Muscle of leg (tissue), 16 donors: ENCODE data around the gene LY86. TPM values are rescaled to one million over a fixed set of nuclear protein-coding genes. Genes with fewer than 3 reads are reported as not detected.

Experiments used
- DNase-seq: peaks from one replicate; pipeline ENCODE4 v3.0.0; 2013
- H3K27ac ChIP-seq: one replicate; pipeline ENCODE4 v1.5.1; 2013; ENCODE audit warnings: mild to moderate bottlenecking, low read length, control low read depth
- H3K27me3 ChIP-seq: one replicate; pipeline ENCODE4 v1.6.1; 2013; ENCODE audit warnings: low read length; ENCODE audit not compliant: control insufficient read depth, insufficient read depth
- H3K36me3 ChIP-seq: one replicate; pipeline ENCODE4 v1.6.1; 2013; ENCODE audit warnings: low read length; ENCODE audit not compliant: control insufficient read depth, insufficient read depth
- H3K4me1 ChIP-seq: one replicate; pipeline ENCODE4 v1.6.1; 2013; ENCODE audit warnings: low read length; ENCODE audit not compliant: control insufficient read depth, insufficient read depth
- H3K4me3 ChIP-seq: one replicate; pipeline ENCODE4 v1.5.1; 2013; ENCODE audit warnings: low read length, control low read depth
- H3K9me3 ChIP-seq: replicated peaks from 2 replicates; pipeline ENCODE4 v1.6.1; 2013; ENCODE audit warnings: low read depth, low read length; ENCODE audit not compliant: control insufficient read depth
- WGBS: methylation state at CpG from one replicate; pipeline ENCODE4 v1.1.5; 2013; ENCODE audit warnings: missing lambda C conversion rate; ENCODE audit not compliant: insufficient coverage; 5-methylcytosine and 5-hydroxymethylcytosine counted together
- long read RNA-seq, 11 donors: transcript quantifications; one replicate each; lab custom pipeline, GENCODE V29; 2026
- polyA plus RNA-seq, 8 donors: library from polyadenylated mRNA; unstranded; fragments of 120-200 nt; gene quantifications; one replicate each; pipeline versions ENCODE4 v1.2.1 to v1.2.3, GENCODE V29; 2013; ENCODE audit warnings: inconsistent platforms in 1 of 8, low replicate concordance in 1 of 8; ENCODE audit not compliant: insufficient read length in 8 of 8, insufficient read depth in 1 of 8
- total RNA-seq: library from RNA; stranded (reverse); fragments of 120-200 nt; gene quantifications from one replicate; pipeline ENCODE4 v1.2.4, GENCODE V29; 2013

LY86 gene
- total RNA-seq (2.7 TPM), polyA plus RNA-seq (1 to 10 TPM; 1.8 to 2.8 (median 2.0) TPM)
- long read RNA-seq, donor 1: 0 reads
- long read RNA-seq, donor 2: 0 reads
- long read RNA-seq, donor 3, partial matches to known transcripts: 0 of 1 reads
- long read RNA-seq, donor 3, other reads (novel, unspliced or antisense): 0 of 1 reads
- long read RNA-seq, donor 4, transcript LY86-201 (5 exons, 559 nt): major isoform, 5 of 5 reads
- long read RNA-seq, donor 4, partial matches to known transcripts: 0 of 5 reads
- long read RNA-seq, donor 4, other reads (novel, unspliced or antisense): 0 of 5 reads
- long read RNA-seq, donor 5, partial matches to known transcripts: 6 of 10 reads
- long read RNA-seq, donor 5, other reads (novel, unspliced or antisense): 0 of 10 reads
- long read RNA-seq, donor 6, partial matches to known transcripts: 0 of 1 reads
- long read RNA-seq, donor 6, other reads (novel, unspliced or antisense): 0 of 1 reads
- long read RNA-seq, donor 7, partial matches to known transcripts: 0 of 1 reads
- long read RNA-seq, donor 7, other reads (novel, unspliced or antisense): 0 of 1 reads
- long read RNA-seq, donor 8, partial matches to known transcripts: 0 of 2 reads
- long read RNA-seq, donor 8, other reads (novel, unspliced or antisense): 0 of 2 reads
- long read RNA-seq, donor 9: 0 reads
- long read RNA-seq, donor 10, partial matches to known transcripts: 0 of 2 reads
- long read RNA-seq, donor 10, other reads (novel, unspliced or antisense): 0 of 2 reads
- long read RNA-seq, donor 11, partial matches to known transcripts: 0 of 1 reads
- long read RNA-seq, donor 11, other reads (novel, unspliced or antisense): 0 of 1 reads

DNA sequence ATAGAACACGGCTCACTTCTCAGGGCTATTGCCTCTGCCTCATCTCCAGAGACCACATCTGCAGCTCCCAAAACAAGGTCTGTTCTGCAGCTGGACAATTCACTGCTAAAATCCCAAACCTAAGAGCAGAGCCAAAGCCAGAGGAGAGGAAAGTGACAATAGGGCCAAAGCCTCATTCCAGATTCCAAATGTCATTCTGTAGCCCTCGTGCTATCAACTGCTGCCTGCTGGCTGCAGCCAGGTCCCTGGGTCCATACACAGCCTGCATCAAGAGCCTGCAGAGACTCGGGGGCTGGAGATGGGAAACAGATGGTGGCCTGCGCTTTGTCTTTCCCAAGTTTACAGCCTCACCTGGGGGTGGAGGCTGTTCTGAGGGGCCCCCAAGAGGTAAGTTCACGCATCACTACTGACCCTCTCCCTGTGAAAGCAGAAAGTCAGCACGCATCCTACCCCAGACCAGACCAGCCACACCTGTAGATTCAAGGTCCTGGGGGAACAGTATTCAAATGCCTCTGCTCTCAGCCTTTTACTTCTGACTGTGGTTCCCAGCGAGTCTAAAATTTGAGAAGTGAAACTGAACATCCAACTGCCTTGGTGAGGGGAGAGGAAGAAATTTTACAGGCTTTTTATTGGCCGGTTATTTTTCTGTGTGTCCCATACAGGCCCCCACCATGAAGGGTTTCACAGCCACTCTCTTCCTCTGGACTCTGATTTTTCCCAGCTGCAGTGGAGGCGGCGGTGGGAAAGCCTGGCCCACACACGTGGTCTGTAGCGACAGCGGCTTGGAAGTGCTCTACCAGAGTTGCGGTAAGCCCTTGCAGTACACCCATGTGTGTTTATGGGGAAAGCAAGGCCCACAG lies at the start of gene LY86:
LY86 (plus strand) TSS at position 657 of the 860 bp plus-strand sequence; CDS start at position 672, 15 bp downstream.
- 3% methylated on average over 6 of the region's 14 CpGs for WGBS

DNA sequence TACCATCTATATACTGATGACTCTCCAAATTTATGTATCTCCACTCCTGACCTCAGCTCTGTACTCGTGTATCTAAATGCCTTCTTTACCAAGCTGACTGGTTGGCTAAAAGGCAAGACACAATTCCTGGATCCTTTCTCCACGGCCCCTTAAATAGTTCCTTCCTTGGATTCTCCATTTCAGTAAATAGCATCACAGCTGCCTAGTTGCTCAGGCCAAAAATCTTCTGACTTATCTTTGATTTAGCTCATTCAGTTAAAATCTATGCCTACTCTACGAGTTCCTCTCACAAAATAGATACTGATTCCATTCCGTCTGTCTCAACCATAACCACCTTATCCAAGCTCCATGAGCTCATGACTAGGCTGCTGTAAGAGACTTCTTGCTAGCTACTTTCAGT lies 49.5 kb upstream of the LY86 start:
- Histone ChIP-seq H3K36me3 (no peaks in the 10 kb centered on the region), H3K4me3 (no peak overlapping the region), H3K27ac (no peak overlapping the region), H3K9me3 (no peaks in the 10 kb centered on the region), H3K4me1 (peaks cover 6% of the 10 kb centered on the region), H3K27me3 (no peaks in the 10 kb centered on the region)
- DNase-seq: peak; percentile 50
- WGBS: 35% methylated on average over 4 of the region's 4 CpGs

More for the DNA sequence above, at the start of gene LY86:
- H3K36me3 ChIP-seq: no peaks in the 10 kb centered on the region
- peak; percentile 98 for DNase-seq
- H3K4me1 ChIP-seq: peaks cover 22% of the 10 kb centered on the region
- H3K27me3 ChIP-seq: no peaks in the 10 kb centered on the region
- H3K27ac ChIP-seq: peak within 1 kb of the TSS; percentile 88
- peak within 1 kb of the TSS; percentile 16 for H3K4me3 ChIP-seq
- H3K9me3 ChIP-seq: no peaks in the 10 kb centered on the region

DNA sequence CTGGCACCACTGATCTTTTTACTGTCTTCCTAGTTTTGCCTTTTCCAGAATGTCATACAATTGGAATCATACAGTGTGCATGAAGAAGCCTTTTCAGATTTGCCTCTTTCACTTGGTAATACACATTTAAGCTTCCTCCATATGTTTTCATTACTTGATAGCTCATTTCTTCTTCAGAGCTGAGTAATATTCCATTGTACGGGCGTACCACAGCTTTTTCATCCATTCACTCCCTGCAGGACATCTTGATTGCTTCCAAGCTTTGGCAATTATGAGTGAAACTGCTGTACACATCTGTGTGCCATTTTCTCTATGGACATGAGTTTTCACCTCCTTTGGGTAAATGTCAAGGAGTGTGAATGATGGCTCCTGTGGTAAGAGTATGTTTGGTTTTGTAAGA lies 46.2 kb upstream of the LY86 start:
- no peak for DNase-seq
- no peak overlapping the region for H3K27ac ChIP-seq
- no peaks in the 10 kb centered on the region for H3K36me3 ChIP-seq
- no peaks in the 10 kb centered on the region for H3K9me3 ChIP-seq
- peaks cover 22% of the 10 kb centered on the region for H3K4me1 ChIP-seq
- H3K27me3 ChIP-seq: peaks cover 10% of the 10 kb centered on the region
- no peak overlapping the region for H3K4me3 ChIP-seq
- WGBS: no CpG with 5 or more reads among the region's 2 CpGs

DNA sequence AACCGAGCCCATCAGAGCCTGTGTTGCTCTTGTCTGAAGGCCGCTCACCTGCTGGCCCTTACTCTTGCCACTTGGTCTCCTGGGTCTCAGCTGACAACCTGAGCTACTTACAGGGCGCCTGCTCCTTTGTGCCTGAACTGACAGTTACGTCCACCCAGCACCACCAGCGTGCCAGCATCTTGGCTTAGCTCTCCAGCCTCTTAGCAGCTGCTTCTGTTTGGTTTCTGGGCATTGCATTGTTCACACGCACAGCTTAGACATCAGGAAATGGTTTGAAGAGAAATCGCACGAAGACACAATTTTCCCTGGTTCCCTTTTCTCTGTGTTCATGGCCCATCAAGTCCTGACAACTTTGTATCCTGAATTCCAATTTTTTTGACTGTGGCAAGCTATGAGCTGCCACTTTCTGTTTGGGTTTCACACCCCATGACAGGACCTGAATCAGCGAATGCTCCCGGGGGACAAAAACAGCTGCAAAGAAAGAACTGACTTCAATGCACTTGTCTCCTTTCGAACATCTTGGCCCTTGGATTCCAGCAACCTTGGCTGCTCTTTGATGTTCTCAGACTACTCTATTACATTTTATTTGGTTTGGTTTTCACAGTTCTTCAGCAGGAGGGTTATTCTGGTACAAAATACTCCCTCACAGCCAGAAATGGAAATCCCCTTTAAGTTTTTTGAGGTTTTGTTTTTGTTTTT lies 45.2 kb upstream of the LY86 start:
- peak; percentile 78 for DNase-seq
- Histone ChIP-seq H3K36me3 (no peaks in the 10 kb centered on the region), H3K4me3 (no peak overlapping the region), H3K9me3 (no peaks in the 10 kb centered on the region), H3K27ac (no peak overlapping the region), H3K27me3 (peaks cover 10% of the 10 kb centered on the region), H3K4me1 (peaks cover 27% of the 10 kb centered on the region)
- WGBS: 65% methylated on average over 9 of the region's 11 CpGs

DNA sequence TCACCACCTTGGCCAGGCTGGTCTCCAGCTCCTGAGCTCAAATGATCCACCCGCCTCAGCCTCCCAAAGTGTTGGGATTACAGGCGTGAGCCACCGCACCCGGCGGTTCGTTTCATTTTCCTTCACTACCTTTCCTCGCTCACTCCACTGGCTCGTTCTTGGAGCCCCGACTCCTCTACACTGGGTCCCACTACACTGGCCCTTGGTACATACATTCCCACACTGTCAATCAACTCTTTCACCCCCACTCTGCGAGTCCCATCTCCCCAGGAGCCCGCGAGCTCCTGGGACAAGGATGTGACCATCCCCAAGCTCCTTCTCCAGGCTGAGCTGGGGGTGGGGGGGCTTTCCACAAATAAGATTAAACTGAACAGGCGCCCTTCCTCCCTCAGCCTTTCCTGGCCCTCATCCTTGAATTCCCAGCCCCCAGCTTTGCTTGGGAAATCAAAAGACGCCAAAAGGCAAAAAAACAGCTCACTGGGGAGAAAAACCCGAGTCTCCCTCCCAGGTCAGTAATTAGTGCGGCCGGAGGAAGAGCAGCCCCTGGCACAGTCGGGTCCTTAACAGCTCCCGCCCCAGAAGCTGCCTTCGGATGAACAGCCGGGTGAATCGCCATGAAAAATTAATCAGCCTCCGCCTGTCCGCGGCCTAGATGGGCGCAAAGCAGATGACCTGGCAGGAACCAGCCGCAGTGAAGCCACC lies 42.8 kb upstream of the LY86 start:
- WGBS: 37% methylated on average over 24 of the region's 27 CpGs
- Histone ChIP-seq H3K27me3 (peaks cover 10% of the 10 kb centered on the region), H3K27ac (no peak overlapping the region)

DNA sequence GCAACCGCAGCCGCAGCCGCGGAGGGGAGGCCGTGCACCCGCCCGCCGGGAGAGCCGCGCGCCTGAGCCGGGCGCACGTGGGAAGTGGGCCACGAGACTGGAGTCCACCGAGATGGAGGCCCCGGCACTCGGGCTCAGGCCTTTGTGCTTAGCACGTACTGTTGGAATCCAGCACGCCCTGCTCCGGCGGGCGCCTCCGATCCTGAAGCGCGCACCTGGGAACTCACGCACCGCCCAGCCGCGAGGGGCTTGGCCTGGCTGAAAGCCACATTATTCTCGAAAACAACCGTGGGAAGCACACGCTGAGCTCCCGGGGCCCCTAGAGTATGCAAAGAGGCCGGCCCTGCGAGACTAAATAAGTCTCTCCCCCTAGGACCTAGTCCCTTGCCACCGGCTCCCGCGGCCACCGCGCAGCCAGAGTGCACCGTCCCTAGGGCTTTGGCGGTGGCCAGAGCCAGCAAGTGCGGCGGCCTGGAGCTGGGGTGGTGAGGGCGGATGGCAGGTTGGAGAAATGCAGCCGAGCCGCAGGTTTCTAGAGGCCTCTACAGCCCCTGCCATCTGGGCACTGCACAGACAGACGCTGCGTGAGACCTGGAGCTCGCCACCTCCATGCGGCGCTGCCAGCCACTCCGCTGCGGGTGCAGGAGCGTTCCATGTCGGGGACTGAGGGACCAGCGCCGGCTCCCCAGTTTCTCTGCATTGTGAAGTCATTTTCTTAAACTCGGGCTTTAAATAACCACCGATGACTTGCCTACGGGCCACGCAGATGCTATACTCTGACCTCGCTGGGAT lies 42.0 kb upstream of the LY86 start:
- no peaks in the 10 kb centered on the region for H3K9me3 ChIP-seq
- H3K36me3 ChIP-seq: no peaks in the 10 kb centered on the region
- DNase-seq: peak; percentile 61
- WGBS: 1% methylated on average over 61 of the region's 64 CpGs
- H3K27ac ChIP-seq: peak overlapping the region; percentile 76
- peaks cover 27% of the 10 kb centered on the region for H3K4me1 ChIP-seq
- H3K27me3 ChIP-seq: peaks cover 10% of the 10 kb centered on the region
- H3K4me3 ChIP-seq: peak overlapping the region; percentile 38

More for the DNA sequence above, 42.8 kb upstream of the LY86 start:
- DNase-seq: no peak
- Histone ChIP-seq H3K9me3 (no peaks in the 10 kb centered on the region), H3K36me3 (no peaks in the 10 kb centered on the region), H3K4me1 (peaks cover 27% of the 10 kb centered on the region), H3K4me3 (peak overlapping the region; percentile 38)

DNA sequence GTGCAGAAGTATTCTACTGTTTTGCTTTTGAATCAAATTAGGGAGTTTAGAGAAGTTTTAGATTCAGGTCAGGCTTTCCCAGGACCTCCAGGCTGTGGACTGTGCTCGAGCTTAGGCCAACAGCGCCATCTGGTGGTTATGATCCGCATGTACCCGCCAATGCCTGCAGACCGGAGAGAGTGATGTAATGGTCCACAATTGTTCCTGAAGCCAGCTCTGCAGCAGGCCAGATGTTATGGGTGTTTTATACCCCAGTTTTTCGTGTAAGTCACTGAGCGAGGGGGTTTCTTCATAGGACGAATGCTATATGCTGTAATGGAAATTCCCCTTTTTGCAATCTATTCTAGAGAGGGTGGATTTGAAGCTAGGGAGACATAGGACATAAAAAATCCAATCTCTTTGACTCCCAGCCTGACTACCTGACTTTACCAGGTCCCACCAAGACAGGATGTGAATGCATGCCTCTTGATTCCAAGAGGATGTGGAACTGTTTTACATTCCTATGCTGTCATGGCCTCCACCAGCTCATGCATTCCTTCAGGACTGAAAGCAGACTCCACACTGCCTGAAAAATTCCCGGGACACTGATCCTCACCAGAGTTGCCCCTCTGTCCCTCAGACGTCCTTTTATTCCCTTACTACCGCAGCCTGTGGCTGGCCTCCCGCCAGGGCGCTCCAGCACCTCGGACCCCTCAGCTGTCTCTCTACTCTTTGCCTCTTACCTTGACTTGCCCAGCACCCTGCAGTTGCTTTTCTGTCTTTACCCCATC lies 41.2 kb upstream of the LY86 start:
- Histone ChIP-seq H3K36me3 (no peaks in the 10 kb centered on the region), H3K27me3 (peaks cover 10% of the 10 kb centered on the region), H3K27ac (peak overlapping the region; percentile 76), H3K9me3 (no peaks in the 10 kb centered on the region), H3K4me1 (peaks cover 27% of the 10 kb centered on the region), H3K4me3 (peak overlapping the region; percentile 38)
- peak; percentile 95 for DNase-seq
- WGBS: 31% methylated on average over 11 of the region's 14 CpGs

DNA sequence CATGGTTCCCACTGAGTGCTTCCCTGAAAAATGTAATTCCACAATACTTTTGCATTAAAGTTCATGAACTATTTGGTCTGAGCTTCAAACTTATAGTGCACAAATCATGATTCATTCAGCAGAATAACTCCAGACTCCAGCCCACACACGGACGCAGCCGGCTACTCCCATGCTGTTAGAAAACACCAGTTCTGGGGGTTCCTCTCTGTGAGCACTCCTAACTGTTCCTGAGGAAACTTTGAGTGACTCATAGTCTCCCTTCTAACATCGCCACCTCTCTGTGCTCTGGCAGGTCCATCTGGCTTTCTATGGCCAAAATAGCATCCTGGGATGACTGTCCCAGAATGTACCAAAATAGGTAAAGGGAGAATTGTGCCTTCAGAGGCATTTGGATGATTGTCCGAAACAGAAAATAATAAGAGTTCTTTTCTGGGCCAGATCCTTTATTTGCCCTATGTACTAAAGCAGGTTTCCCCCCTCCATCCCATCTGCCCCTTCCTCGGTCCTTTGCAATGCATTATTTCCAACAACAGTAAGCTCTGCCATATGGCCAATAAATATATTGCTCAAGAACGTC lies 32.3 kb upstream of the LY86 start:
- Histone ChIP-seq H3K27ac (no peak overlapping the region), H3K4me3 (no peak overlapping the region), H3K36me3 (no peaks in the 10 kb centered on the region), H3K9me3 (no peaks in the 10 kb centered on the region), H3K27me3 (no peaks in the 10 kb centered on the region), H3K4me1 (no peaks in the 10 kb centered on the region)
- no peak for DNase-seq
- WGBS: 47% methylated on average over 5 of the region's 7 CpGs
